B cell (primary cell): Measurements from ENCODE around the gene THBD. TPM values are rescaled to one million over a fixed set of nuclear protein-coding genes. Genes with fewer than 3 reads are reported as not detected.

Source experiments
- ATAC-seq: fragments of 200-7000 bp; cut with Tn5 transposase; one replicate; pipeline ENCODE4 v1.10.0; 2021; ENCODE audit warnings: low read depth, mild to moderate bottlenecking, moderate number of reproducible peaks, moderate library complexity
- CTCF ChIA-PET: fragments of 350-600 bp; sonication (Branson Sonifier 250); formaldehyde crosslinking; loops from one replicate; lab custom pipeline; 2021; ENCODE audit warnings: antibody characterized with exemption, inconsistent platforms; lab: Charles Lee
- POLR2A ChIA-PET: fragments of 350-600 bp; sonication (Branson Sonifier 250); formaldehyde crosslinking; loops from one replicate; lab custom pipeline; 2021; ENCODE audit warnings: antibody characterized with exemption; lab: Charles Lee
- DNase-seq: peaks from one replicate; pipeline ENCODE4 v3.0.0; 2013
- H2AFZ ChIP-seq: 2 replicates; pipeline ENCODE4 v1.6.1; 2012; ENCODE audit warnings: mild to moderate bottlenecking, low read depth, low read length; ENCODE audit not compliant: insufficient read depth, poor library complexity, severe bottlenecking
- H3K27ac ChIP-seq, 2 donors: 1 replicate in 1 of 2; 2 replicates in 1 of 2; pipeline ENCODE4 v1.5.1; 2012 to 2013; ENCODE audit warnings: low read length in 2 of 2, mild to moderate bottlenecking in 2 of 2, moderate library complexity in 1 of 2
- H3K27me3 ChIP-seq, 4 experiments: fragments of 200-600 bp in 1 of 4; sonication (generic) in 1 of 4; replicated peaks in 1 of 4; 1 replicate in 2 of 4; 2 replicates in 2 of 4; pipeline versions ENCODE4 v1.6.1 to v1.7.0; 2013 to 2016; ENCODE audit warnings: low read length in 3 of 4, mild to moderate bottlenecking in 2 of 4, mixed read lengths in 1 of 4, moderate library complexity in 1 of 4; ENCODE audit not compliant: insufficient read depth in 4 of 4, control insufficient read depth in 3 of 4; ENCODE audit errors: control extremely low read depth in 1 of 4
- H3K36me3 ChIP-seq, 2 experiments: replicated peaks in 1 of 2; 1 replicate in 1 of 2; 2 replicates in 1 of 2; pipeline versions ENCODE4 v1.6.1 to v1.7.1; 2013; ENCODE audit warnings: low read length in 1 of 2; ENCODE audit not compliant: insufficient read depth in 2 of 2, control insufficient read depth in 1 of 2; ENCODE audit errors: control extremely low read depth in 1 of 2, extremely low read depth in 1 of 2
- H3K4me1 ChIP-seq, 2 donors: fragments of 200-600 bp in 1 of 2; sonication (generic) in 1 of 2; 1 replicate in 1 of 2; 2 replicates in 1 of 2; pipeline versions ENCODE4 v1.5.1 to v1.6.1; 2013 to 2017; ENCODE audit warnings: low read length in 2 of 2; ENCODE audit not compliant: control insufficient read depth in 2 of 2, insufficient read depth in 2 of 2
- H3K4me2 ChIP-seq: replicated peaks from 2 replicates; pipeline ENCODE3; 2012; ENCODE audit warnings: mild to moderate bottlenecking, low read depth, low read length; ENCODE audit not compliant: poor library complexity, severe bottlenecking
- H3K4me3 ChIP-seq, 5 experiments: fragments of 200-600 bp in 1 of 5; sonication (generic) in 1 of 5; 1 replicate in 3 of 5; 2 replicates in 2 of 5; pipeline versions ENCODE4 v1.5.1 to v1.7.0; 2011 to 2016; ENCODE audit warnings: low read length in 4 of 5, mild to moderate bottlenecking in 4 of 5, low read depth in 2 of 5, control low read depth in 1 of 5, moderate library complexity in 1 of 5; ENCODE audit not compliant: insufficient read depth in 1 of 5; ENCODE audit errors: control extremely low read depth in 1 of 5, extremely low read depth in 1 of 5
- H3K79me2 ChIP-seq: fragments of 200-600 bp; sonication (generic); one replicate; pipeline ENCODE4 v1.6.0; 2016; ENCODE audit warnings: low read length; ENCODE audit not compliant: control insufficient read depth, insufficient read depth
- H3K9ac ChIP-seq: fragments of 200-600 bp; sonication (generic); 2 replicates; pipeline ENCODE4 v1.6.1; 2017; ENCODE audit warnings: mild to moderate bottlenecking, low read length, moderate library complexity
- H3K9me3 ChIP-seq, 3 donors: one replicate each; pipeline versions ENCODE4 v1.6.1 to v1.7.1; 2013; ENCODE audit warnings: low read length in 2 of 3; ENCODE audit not compliant: control insufficient read depth in 2 of 3, insufficient read depth in 1 of 3; ENCODE audit errors: control extremely low read depth in 1 of 3
- H4K20me1 ChIP-seq: 2 replicates; pipeline ENCODE4 v1.6.0; 2012; ENCODE audit warnings: mild to moderate bottlenecking, low read length; ENCODE audit not compliant: insufficient read depth, control insufficient read depth, poor library complexity, severe bottlenecking
- H3K27ac Mint-ChIP-seq: one replicate; pipeline ENCODE4 v1.8.0; 2021; ENCODE audit warnings: mixed read lengths
- H3K27me3 Mint-ChIP-seq: one replicate; pipeline ENCODE4 v1.8.0; 2021; ENCODE audit warnings: mixed read lengths
- H3K4me1 Mint-ChIP-seq: one replicate; pipeline ENCODE4 v1.8.0; 2021; ENCODE audit warnings: mixed read lengths
- H3K4me3 Mint-ChIP-seq: one replicate; pipeline ENCODE4 v1.8.0; 2021; ENCODE audit warnings: mixed read lengths
- H3K9me3 Mint-ChIP-seq: one replicate; pipeline ENCODE4 v1.8.0; 2022; ENCODE audit warnings: mixed read lengths; ENCODE audit not compliant: insufficient read depth
- CTCF ChIP-seq: fragments of 200-600 bp; IDR thresholded peaks from one replicate; pipeline ENCODE4 v1.8.0; 2022; ENCODE audit warnings: antibody characterized with exemption, mild to moderate bottlenecking
- EZH2 ChIP-seq: IDR thresholded peaks from 2 replicates; pipeline ENCODE4 v1.6.1; 2012; ENCODE audit warnings: borderline replicate concordance, low read depth, mild to moderate bottlenecking, moderate library complexity, low read length; ENCODE audit not compliant: insufficient read depth, poor library complexity, severe bottlenecking
- WGBS: methylation state at CpG from one replicate; pipeline ENCODE4 v1.1.5; 2013; ENCODE audit warnings: missing lambda C conversion rate; ENCODE audit not compliant: insufficient coverage; 5-methylcytosine and 5-hydroxymethylcytosine counted together
- intact Hi-C: fragments of 100-400 bp; cut with micrococcal nuclease; formaldehyde crosslinking; loops from one replicate; pipeline ENCODE4 v1.10.0; 2022
- polyA plus RNA-seq: library from polyadenylated mRNA; depleted of rRNA; stranded (reverse); fragments of >200 nt; gene quantifications from 2 replicates; pipeline ENCODE4 v1.2.3, GENCODE V29; 2012
- total RNA-seq, 2 donors: library from RNA; stranded (reverse); fragments of 120-200 nt in 1 of 2; gene quantifications; 1 replicate in 1 of 2; 2 replicates in 1 of 2; pipeline versions ENCODE4 v1.2.3 to v1.2.4, GENCODE V29; 2013 to 2022

THBD gene
- total and polyA plus RNA-seq, 2 donors (not counting 1 experiment from before 2014, with no cell fraction given) = 0.78 TPM; not detected in 1

DNA sequence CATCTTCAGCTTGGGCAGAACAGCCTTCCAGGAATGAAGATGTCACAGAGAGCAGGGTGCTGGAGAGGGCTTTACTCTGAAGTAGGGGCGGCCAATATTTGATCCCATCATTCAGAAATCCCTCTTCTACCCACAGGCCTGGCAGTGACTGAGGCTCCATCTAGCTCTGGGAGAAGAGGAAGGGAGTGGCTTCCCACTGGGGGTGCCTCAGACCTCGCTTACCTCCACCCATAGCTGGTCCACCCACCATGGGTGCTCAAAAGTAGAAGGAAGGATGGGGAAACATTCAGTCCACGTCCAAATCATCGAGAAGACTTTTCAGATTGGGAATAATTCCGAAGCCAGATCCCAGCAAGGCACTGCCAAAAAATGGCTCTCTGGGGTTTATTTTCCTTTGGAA is 11.8 kb upstream of the THBD start:
- peaks cover 11% of the 10 kb centered on the region for H3K27me3 Mint-ChIP-seq
- H3K4me3 Mint-ChIP-seq = no peak overlapping the region
- POLR2A ChIA-PET = no interaction called here
- Histone ChIP-seq H3K27me3 (no peaks in the 10 kb centered on the region), H3K4me2 (no peak overlapping the region), H3K9ac (no peak overlapping the region), H2AFZ (no peak overlapping the region), H4K20me1 (no peaks in the 10 kb centered on the region), H3K36me3 (no peaks in the 10 kb centered on the region), H3K27ac (no peak overlapping the region), H3K4me3 (no peak overlapping the region), H3K9me3 (peaks cover 0 to 5% (median 1%) of the 10 kb centered on the region in 3 donors), H3K4me1 (no peaks in the 10 kb centered on the region), H3K79me2 (no peaks in the 10 kb centered on the region)
- ATAC-seq (no peak), DNase-seq (no peak)
- whole genome bisulfite sequencing = 88% methylated on average over 3 of the region's 5 CpGs
- CTCF ChIA-PET = no interaction called here
- H3K4me1 Mint-ChIP-seq = no peaks in the 10 kb centered on the region
- no peak overlapping the region for H3K27ac Mint-ChIP-seq
- peaks cover 3% of the 10 kb centered on the region for H3K9me3 Mint-ChIP-seq
- TF ChIP-seq CTCF (no peak), EZH2 (no peak)
- intact Hi-C loops = no loop called here

GRCh38 chr20:23060629-23061028 is 11.2 kb upstream of the THBD start:
- DNase-seq (no peak), ATAC-seq (no peak)
- no peak for TF ChIP-seq CTCF
- H4K20me1 ChIP-seq = no peaks in the 10 kb centered on the region
- no peak overlapping the region for H3K27ac Mint-ChIP-seq
- ChIA-PET CTCF (no interaction called here), POLR2A (no interaction called here)
- peaks cover 3% of the 10 kb centered on the region for H3K9me3 Mint-ChIP-seq
- H3K4me1 ChIP-seq = no peaks in the 10 kb centered on the region
- H3K27me3 ChIP-seq = no peaks in the 10 kb centered on the region
- no peak overlapping the region for H3K4me3 Mint-ChIP-seq
- no peaks in the 10 kb centered on the region for H3K4me1 Mint-ChIP-seq
- H3K27me3 Mint-ChIP-seq = peaks cover 11% of the 10 kb centered on the region
- H3K27ac ChIP-seq = no peak overlapping the region
- no peak overlapping the region for H2AFZ ChIP-seq
- 76% methylated on average over 2 of the region's 4 CpGs for WGBS
- H3K4me3 ChIP-seq = no peak overlapping the region
- H3K4me2 ChIP-seq = no peak overlapping the region
- intact Hi-C loops = no loop called here
- H3K36me3 ChIP-seq = no peaks in the 10 kb centered on the region
- H3K9ac ChIP-seq = no peak overlapping the region
- peaks cover 0 to 5% (median 1%) of the 10 kb centered on the region in 3 donors for H3K9me3 ChIP-seq
- no peaks in the 10 kb centered on the region for H3K79me2 ChIP-seq
